A673 (cell line): ENCODE results near the gene RNH1. TPM values are rescaled to one million over a fixed set of nuclear protein-coding genes. Genes with fewer than 3 reads are reported as not detected.

ENCODE experiments used
- BruUV-seq: library from RNA; stranded (reverse); fragments of 400-500 nt; replicated peaks from 2 replicates; lab custom pipeline; 2021; lab: Mats Ljungman, UMichigan
- CTCF ChIA-PET: fragments of 300-600 bp; sonication (Branson Sonifier 250); formaldehyde crosslinking; loops from one replicate; lab custom pipeline; 2022; ENCODE audit warnings: antibody characterized with exemption; lab: Charles Lee
- POLR2A ChIA-PET: fragments of 300-600 bp; sonication (Branson Sonifier 250); formaldehyde crosslinking; loops from one replicate; lab custom pipeline; 2022; ENCODE audit warnings: antibody characterized with exemption; ENCODE audit not compliant: low non-redundant PET; lab: Charles Lee
- DNase-seq: peaks from one replicate; pipeline ENCODE4 v3.0.0-alpha.2; 2015; ENCODE audit warnings: low spot score
- H3K27ac ChIP-seq: fragments of 200-600 bp; sonication (generic); 2 replicates; pipeline ENCODE4 v1.5.1; 2016; ENCODE audit warnings: mixed run types, low read depth, mild to moderate bottlenecking, mixed read lengths, antibody characterized with exemption, low read length; ENCODE audit not compliant: poor library complexity, severe bottlenecking
- H3K27me3 ChIP-seq: fragments of 200-600 bp; sonication (generic); replicated peaks from 2 replicates; pipeline ENCODE4 v1.6.1; 2017; ENCODE audit warnings: mixed run types, low read depth, mild to moderate bottlenecking, mixed read lengths, antibody characterized with exemption, low read length; ENCODE audit not compliant: insufficient read depth, poor library complexity
- H3K36me3 ChIP-seq: fragments of 200-600 bp; sonication (generic); 2 replicates; pipeline ENCODE4 v1.6.1; 2016; ENCODE audit warnings: mixed run types, mild to moderate bottlenecking, mixed read lengths, antibody characterized with exemption, low read length; ENCODE audit not compliant: insufficient read depth, poor library complexity, severe bottlenecking
- H3K4me1 ChIP-seq: fragments of 200-600 bp; sonication (generic); 2 replicates; pipeline ENCODE4 v1.6.1; 2017; ENCODE audit warnings: mixed run types, mild to moderate bottlenecking, mixed read lengths, antibody characterized with exemption, low read length; ENCODE audit not compliant: insufficient read depth, poor library complexity, severe bottlenecking
- H3K4me3 ChIP-seq: fragments of 200-600 bp; sonication (generic); 2 replicates; pipeline ENCODE4 v1.5.1; 2016; ENCODE audit warnings: low read depth, mixed run types, mild to moderate bottlenecking, mixed read lengths, low read length; ENCODE audit not compliant: poor library complexity, severe bottlenecking
- H3K9me3 ChIP-seq: fragments of 200-600 bp; sonication (generic); 2 replicates; pipeline ENCODE4 v1.6.1; 2016; ENCODE audit warnings: mixed run types, low read depth, mild to moderate bottlenecking, mixed read lengths, antibody characterized with exemption, low read length; ENCODE audit not compliant: poor library complexity, severe bottlenecking
- EZH2 ChIP-seq: fragments of 200-600 bp; sonication (generic); IDR thresholded peaks from 2 replicates; pipeline ENCODE4 v1.6.1; 2017; ENCODE audit warnings: borderline replicate concordance, low read depth, mild to moderate bottlenecking, mixed read lengths, antibody characterized with exemption, low read length; ENCODE audit not compliant: poor library complexity, severe bottlenecking
- intact Hi-C: fragments of 100-400 bp; cut with micrococcal nuclease; formaldehyde crosslinking; loops from one replicate; pipeline ENCODE4 v1.10.0; 2022; ENCODE audit not compliant: unreplicated experiment
- total RNA-seq: library from RNA; stranded (reverse); gene quantifications from 2 replicates; pipeline ENCODE4 v1.2.3, GENCODE V29; 2021
- TF ChIP-seq, protein P1 (sequence below): fragments of 300-800, 200-600 bp; sonication (generic); conservative IDR thresholded peaks from 2 replicates; pipeline ENCODE4 v1.5.1; 2017; ENCODE audit warnings: low read depth, mild to moderate bottlenecking, antibody characterized with exemption, low read length, moderate library complexity, mixed read lengths

Gene RNH1
- total RNA-seq, 1 experiment from 2014 or later: 95.4 TPM

- H3K4me1 ChIP-seq: no peaks in the 10 kb centered on the region
- no peak for DNase-seq
- H3K36me3 ChIP-seq: peaks cover 28% of the 10 kb centered on the region
- H3K27ac ChIP-seq: no peak overlapping the region
- ChIA-PET CTCF (no interaction called here), POLR2A (no interaction called here)
- intact Hi-C loops: no loop called here
- H3K9me3 ChIP-seq: no peaks in the 10 kb centered on the region
- BruUV-seq: no TSS peak
- TF ChIP-seq, protein P1, sequence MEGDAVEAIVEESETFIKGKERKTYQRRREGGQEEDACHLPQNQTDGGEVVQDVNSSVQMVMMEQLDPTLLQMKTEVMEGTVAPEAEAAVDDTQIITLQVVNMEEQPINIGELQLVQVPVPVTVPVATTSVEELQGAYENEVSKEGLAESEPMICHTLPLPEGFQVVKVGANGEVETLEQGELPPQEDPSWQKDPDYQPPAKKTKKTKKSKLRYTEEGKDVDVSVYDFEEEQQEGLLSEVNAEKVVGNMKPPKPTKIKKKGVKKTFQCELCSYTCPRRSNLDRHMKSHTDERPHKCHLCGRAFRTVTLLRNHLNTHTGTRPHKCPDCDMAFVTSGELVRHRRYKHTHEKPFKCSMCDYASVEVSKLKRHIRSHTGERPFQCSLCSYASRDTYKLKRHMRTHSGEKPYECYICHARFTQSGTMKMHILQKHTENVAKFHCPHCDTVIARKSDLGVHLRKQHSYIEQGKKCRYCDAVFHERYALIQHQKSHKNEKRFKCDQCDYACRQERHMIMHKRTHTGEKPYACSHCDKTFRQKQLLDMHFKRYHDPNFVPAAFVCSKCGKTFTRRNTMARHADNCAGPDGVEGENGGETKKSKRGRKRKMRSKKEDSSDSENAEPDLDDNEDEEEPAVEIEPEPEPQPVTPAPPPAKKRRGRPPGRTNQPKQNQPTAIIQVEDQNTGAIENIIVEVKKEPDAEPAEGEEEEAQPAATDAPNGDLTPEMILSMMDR: no peak
- no peak for TF ChIP-seq EZH2
- no peak overlapping the region for H3K4me3 ChIP-seq
- H3K27me3 ChIP-seq: no peaks in the 10 kb centered on the region
Measured at GRCh38 chr11:494761-495536, 12.1 kb downstream of the RNH1 start.

DNA sequence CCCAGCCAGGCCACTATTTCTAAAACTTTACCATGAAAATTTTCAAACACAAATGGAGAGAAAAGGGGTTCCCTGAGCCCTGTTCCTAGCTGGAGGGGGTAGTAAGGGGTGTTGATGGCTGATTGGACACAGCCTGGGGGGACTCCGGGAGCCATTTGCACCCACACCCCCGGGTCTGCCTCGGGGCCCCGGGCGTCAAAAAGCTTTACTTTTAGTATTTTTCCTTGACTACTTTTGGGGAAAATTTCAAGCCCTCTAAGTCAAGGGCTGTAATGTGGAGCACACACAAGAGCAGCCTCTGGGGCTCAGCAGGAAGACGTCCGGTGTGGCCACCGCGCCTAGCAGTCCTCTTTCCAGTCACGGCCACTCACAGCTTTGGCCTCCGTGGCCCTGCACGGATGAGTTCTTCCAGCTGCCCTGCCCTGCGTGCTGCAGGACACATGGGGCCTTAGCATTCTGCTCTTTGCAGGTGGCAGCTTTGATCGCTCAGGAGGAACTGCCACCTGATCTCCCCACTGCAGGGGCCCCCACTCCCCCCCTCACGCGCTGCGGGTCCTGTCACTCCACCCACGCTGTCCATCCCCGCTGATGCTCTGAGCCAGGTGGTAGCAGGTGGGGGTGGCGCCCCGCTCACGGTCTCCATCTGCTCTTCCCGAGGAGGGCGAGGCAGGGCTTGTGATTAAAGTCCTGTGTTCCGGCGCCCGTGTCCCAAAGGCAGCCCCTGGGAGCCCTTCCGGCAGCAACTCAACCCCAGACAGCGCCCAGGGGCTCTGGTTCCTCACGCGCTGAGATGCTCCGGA is 14.4 kb downstream of the RNH1 start:
- POLR2A ChIA-PET: no interaction called here

GRCh38 chr11:491358-491757 is 15.7 kb downstream of the RNH1 start:
- peaks cover 8% of the 10 kb centered on the region for H3K36me3 ChIP-seq
- no peaks in the 10 kb centered on the region for H3K27me3 ChIP-seq
- TF ChIP-seq EZH2: no peak
- TF ChIP-seq, protein P1: no peak
- no peaks in the 10 kb centered on the region for H3K9me3 ChIP-seq
- CTCF ChIA-PET: no interaction called here
- no peak for DNase-seq
- no peak overlapping the region for H3K27ac ChIP-seq
- BruUV-seq: no TSS peak
- intact Hi-C loops: no loop called here
- H3K4me1 ChIP-seq: no peaks in the 10 kb centered on the region
- H3K4me3 ChIP-seq: no peak overlapping the region
- POLR2A ChIA-PET: no interaction called here

More for the DNA sequence above, 14.4 kb downstream of the RNH1 start:
- CTCF ChIA-PET: no interaction called here
- H3K9me3 ChIP-seq: no peaks in the 10 kb centered on the region
- H3K36me3 ChIP-seq: peaks cover 8% of the 10 kb centered on the region
- no peak for DNase-seq
- H3K27ac ChIP-seq: no peak overlapping the region
- no peaks in the 10 kb centered on the region for H3K4me1 ChIP-seq
- H3K4me3 ChIP-seq: no peak overlapping the region
- intact Hi-C loops: no loop called here
- TF ChIP-seq, protein P1: no peak
- no peak for TF ChIP-seq EZH2
- no TSS peak for BruUV-seq
- no peaks in the 10 kb centered on the region for H3K27me3 ChIP-seq
